MM.1S (cell line): ENCODE data around the gene CCDC136.

Experiments used
- EZH2 ChIP-seq: fragments of 300-600 bp; sonication (generic); optimal IDR thresholded peaks from 2 replicates; pipeline ENCODE3; 2017; ENCODE audit warnings: low read depth, mild to moderate bottlenecking, antibody characterized with exemption, low read length, mixed read lengths
- EZH2phosphoT487 ChIP-seq: fragments of 300-600 bp; sonication (generic); IDR thresholded peaks from 2 replicates; pipeline ENCODE4 v1.6.1; 2018; ENCODE audit warnings: antibody characterized with exemption, low read length
- TF ChIP-seq, protein P1 (sequence below): fragments of 300-600 bp; sonication (generic); IDR thresholded peaks from 2 replicates; pipeline ENCODE4 v1.5.1; 2016; ENCODE audit warnings: antibody characterized with exemption, low read length, mixed read lengths

- TF ChIP-seq, protein P1, sequence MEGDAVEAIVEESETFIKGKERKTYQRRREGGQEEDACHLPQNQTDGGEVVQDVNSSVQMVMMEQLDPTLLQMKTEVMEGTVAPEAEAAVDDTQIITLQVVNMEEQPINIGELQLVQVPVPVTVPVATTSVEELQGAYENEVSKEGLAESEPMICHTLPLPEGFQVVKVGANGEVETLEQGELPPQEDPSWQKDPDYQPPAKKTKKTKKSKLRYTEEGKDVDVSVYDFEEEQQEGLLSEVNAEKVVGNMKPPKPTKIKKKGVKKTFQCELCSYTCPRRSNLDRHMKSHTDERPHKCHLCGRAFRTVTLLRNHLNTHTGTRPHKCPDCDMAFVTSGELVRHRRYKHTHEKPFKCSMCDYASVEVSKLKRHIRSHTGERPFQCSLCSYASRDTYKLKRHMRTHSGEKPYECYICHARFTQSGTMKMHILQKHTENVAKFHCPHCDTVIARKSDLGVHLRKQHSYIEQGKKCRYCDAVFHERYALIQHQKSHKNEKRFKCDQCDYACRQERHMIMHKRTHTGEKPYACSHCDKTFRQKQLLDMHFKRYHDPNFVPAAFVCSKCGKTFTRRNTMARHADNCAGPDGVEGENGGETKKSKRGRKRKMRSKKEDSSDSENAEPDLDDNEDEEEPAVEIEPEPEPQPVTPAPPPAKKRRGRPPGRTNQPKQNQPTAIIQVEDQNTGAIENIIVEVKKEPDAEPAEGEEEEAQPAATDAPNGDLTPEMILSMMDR = no peak
- TF ChIP-seq EZH2phosphoT487 (no peak), EZH2 (no peak)
These were observed 49.5 kb downstream of the CCDC136 start for GRCh38 chr7:128841171-128841690.
